GM19455 (cell line): ENCODE measurements around the gene MXI1.
"Not testable (repeated sequence)": the region's sequence is repeated elsewhere in the genome, so short reads cannot be mapped to it uniquely, and the experiment has no call there.

Experiments
- ATAC-seq: cut with Tn5 transposase; IDR thresholded peaks from one replicate; pipeline ENCODE4 v1.9.1; 2021; ENCODE audit not compliant: unreplicated experiment

The MXI1 gene

GRCh38 chr10:110233846-110234245 is 26.4 kb downstream of the MXI1 start:
- no peak for ATAC-seq

GRCh38 chr10:110237894-110238480 is 30.6 kb downstream of the MXI1 start:
- ATAC-seq, result no peak

GRCh38 chr10:110239892-110240291 is 32.5 kb downstream of the MXI1 start:
- no peak for ATAC-seq

- ATAC-seq, result no peak
Observed at GRCh38 chr10:110241407-110241806, 34.0 kb downstream of the MXI1 start.

- ATAC-seq, result no peak
Observed at GRCh38 chr10:110241841-110242240, 34.4 kb downstream of the MXI1 start.

- no peak for ATAC-seq
Observed at GRCh38 chr10:110242511-110242910, 35.1 kb downstream of the MXI1 start.

GRCh38 chr10:110244550-110244949 is 37.1 kb downstream of the MXI1 start:
- no peak for ATAC-seq

GRCh38 chr10:110247833-110248232 is 40.4 kb downstream of the MXI1 start:
- not testable (repeated sequence) for ATAC-seq

GRCh38 chr10:110249489-110249888 is 42.1 kb downstream of the MXI1 start:
- ATAC-seq, result peak; percentile 67

- ATAC-seq, result peak; percentile 82
Observed at GRCh38 chr10:110251392-110251791, 44.0 kb downstream of the MXI1 start.

GRCh38 chr10:110252151-110252550 is 44.7 kb downstream of the MXI1 start:
- ATAC-seq, result no peak

GRCh38 chr10:110254467-110254866 is 47.1 kb downstream of the MXI1 start:
- ATAC-seq, result no peak

GRCh38 chr10:110258542-110258941 is 51.1 kb downstream of the MXI1 start:
- no peak for ATAC-seq

- ATAC-seq, result no peak
Observed at GRCh38 chr10:110259317-110259716, 51.9 kb downstream of the MXI1 start.

GRCh38 chr10:110260746-110261477 is 53.5 kb downstream of the MXI1 start:
- no peak for ATAC-seq

- ATAC-seq, result no peak
Observed at GRCh38 chr10:110263164-110263563, 55.8 kb downstream of the MXI1 start.

- ATAC-seq, result no peak
Observed at GRCh38 chr10:110265573-110266193, 58.3 kb downstream of the MXI1 start.

- no peak for ATAC-seq
Observed at GRCh38 chr10:110267276-110267675, 59.9 kb downstream of the MXI1 start.

GRCh38 chr10:110268442-110268841 is 61.0 kb downstream of the MXI1 start:
- no peak for ATAC-seq

GRCh38 chr10:110268971-110269370 is 61.6 kb downstream of the MXI1 start:
- no peak for ATAC-seq

GRCh38 chr10:110269374-110270318 is 62.2 kb downstream of the MXI1 start:
- ATAC-seq, result no peak
